Stimulated activated CD4-positive, alpha-beta T cell treated with anti-CD3 and anti-CD28 coated beads, Interleukin-1b, Interleukin-23, amount 100 ng/mL, for 4 hours (primary cell): ENCODE measurements around the gene CUL9.
"Not testable (repeated sequence)": the region's sequence is repeated elsewhere in the genome, so short reads cannot be mapped to it uniquely, and the experiment has no call there.

ENCODE experiments used
- DNase-seq, 2 donors: peaks; one replicate each; pipeline ENCODE4 v3.0.0-alpha.2; 2020; ENCODE audit warnings: low read depth in 2 of 2

The CUL9 gene

DNA sequence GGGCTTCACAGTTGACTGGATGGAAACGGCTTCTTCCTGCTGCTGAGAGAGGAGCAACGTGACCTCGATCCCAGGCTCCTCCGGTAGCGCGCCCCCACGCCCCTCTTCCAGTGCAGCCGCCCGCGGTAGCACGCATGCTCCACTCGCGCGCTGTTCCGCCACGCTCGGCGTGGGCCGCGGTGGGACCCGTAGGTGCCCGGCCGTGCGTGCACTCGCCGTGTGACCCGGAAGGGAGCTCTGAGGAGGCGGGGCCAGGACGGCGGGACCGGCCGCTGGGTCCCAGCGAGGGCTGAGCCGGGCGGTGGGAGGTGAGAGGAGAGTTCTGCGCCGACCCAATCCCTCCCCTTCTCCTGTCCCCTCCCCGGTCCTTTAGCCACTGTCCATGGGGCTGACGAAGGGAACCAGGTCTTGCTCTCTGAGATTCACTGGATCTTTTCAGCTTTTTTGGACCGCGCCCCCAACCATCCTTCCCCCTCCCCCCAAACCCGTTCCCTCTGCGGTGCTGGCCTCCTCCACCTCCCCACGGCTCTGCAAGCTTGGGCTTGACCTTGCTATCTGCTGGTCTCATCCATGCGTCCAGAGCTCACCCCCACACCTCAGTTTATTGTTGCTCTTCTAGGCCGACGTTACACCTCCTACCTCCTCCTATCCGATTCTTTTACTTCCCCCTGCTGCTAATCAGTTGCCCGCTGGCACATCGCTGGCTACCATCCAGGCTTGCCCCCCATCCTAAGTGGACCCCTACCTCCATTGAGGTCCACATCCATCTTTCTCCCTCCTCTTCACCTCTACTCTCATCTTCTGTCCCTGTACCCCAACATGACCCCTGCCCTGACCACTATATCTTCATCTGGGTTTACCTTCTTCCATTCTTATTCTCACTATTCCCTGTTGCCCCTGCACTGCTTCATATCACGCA lies at the start of gene CUL9:
Gene CUL9 (plus strand): TSS at position 255 of the 919 bp plus-strand sequence. CDS start 2,115 bp downstream, outside the sequence.
- DNase-seq = peak; percentile 59 to 76

DNA sequence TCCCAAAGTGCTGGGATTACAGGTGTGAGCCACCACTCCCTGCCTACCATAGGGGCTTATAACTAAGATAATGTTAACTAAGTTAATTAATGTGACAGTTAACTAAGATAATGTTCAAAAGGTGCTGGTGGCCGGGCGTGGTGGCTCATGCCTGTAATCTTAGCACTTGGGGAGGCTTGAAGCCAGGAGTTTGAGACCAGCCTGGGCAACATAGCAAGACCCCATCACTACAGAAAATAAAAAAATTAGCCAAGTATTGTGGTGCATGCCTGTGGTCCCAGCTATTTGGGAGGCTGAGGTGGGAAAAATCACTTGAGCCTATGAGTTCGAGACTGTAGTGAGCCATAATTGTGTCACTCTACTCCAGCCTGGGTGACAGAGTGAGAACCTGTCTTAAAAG lies 43.7 kb upstream of the CUL9 start:
- DNase-seq = no peak

- DNase-seq = not testable (repeated sequence)
Measured at GRCh38 chr6:43139973-43140372, 42.0 kb upstream of the CUL9 start.

GRCh38 chr6:43141644-43142043 lies 40.4 kb upstream of the CUL9 start:
- no peak for DNase-seq

DNA sequence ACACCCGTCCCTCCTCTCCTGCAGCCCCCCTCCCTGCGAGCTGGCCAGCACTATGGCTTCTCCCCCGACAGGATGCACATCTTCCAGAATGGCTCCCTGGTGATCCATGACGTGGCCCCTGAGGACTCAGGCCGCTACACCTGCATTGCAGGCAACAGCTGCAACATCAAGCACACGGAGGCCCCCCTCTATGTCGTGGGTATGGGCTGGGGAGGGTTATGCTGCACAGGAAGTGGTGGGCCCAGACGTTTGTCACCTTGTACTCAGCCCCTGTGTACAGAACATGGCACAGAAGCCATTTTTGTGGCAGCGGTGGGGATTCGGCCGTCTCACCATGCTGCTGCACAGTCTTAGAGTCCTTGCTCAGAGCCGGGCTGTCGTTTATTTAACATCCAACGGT lies 39.9 kb upstream of the CUL9 start:
- no peak for DNase-seq

DNA sequence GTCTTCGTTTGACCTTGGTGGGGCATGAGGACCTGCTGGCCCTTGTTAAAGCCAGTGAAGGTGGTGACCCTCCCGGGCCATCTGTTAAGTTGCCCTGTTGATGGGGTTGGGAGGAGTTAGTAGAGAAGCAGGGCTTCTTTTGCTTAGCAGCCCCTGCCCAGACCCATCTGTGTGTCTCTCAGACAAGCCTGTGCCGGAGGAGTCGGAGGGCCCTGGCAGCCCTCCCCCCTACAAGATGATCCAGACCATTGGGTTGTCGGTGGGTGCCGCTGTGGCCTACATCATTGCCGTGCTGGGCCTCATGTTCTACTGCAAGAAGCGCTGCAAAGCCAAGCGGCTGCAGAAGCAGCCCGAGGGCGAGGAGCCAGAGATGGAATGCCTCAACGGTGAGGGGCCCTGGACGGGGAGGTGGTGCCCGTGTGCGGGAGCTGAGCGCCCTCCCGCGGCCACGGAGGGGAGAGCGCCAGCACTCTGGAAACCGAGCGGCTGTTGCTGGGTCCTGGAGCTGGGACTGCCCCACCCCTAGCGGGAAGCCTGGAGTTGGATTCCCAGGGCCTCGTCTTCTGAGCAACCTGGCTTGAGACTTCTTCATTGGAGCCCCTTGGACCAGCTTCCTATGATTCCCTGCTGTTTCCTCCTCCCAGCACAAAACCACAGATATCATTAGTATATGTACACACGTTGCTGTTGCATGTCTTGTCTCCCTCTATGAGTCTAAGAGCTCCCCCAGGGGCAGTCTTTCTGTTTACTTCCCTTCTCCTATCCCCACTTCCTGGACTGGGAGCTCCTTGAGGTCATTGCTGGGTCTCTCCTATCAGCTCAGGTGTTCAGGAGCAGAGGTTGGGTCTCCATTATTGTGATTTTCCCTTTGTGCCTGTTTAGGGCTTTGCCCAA lies 38.5 kb upstream of the CUL9 start:
- DNase-seq = peak; percentile 64 to 67

DNA sequence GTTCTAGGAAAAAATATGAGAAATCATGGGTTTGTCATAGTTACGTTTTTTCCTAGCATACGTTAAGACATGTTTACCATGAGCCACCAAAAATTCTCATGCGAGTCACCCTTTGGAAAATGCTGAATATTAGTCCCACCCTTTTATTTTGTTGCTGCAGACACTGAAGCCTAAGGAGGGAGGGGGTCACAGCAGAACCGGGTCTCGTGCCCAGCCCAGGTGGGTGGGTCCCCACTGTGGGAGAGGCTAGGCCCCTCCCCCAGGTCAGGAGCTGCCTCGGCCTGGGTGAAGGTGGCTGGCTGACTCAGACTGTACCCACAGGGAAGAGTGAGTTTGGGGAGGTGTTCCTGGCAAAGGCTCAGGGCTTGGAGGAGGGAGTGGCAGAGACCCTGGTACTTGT lies 37.1 kb upstream of the CUL9 start:
- no peak for DNase-seq

DNA sequence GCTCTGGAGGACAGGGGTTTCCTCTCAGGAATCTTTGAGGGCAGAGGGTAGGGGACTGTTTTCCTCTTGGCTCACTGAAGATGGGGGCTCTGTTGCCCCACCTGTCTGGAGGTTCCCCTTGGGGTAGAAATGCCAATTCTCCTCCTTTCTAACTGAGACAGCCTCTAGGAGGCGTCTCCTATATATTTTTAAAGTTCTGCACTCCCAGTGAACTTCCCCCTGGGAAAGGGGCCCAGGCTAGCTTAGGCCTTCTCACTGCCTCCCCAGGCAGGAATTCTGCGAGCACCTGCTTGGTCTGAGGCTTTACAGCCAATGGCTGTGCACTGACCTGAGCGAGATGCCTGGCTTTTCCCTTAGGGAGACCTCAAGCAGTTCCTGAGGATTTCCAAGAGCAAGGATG lies 35.7 kb upstream of the CUL9 start:
- DNase-seq = no peak

GRCh38 chr6:43146709-43147688 lies 35.0 kb upstream of the CUL9 start:
- no peak for DNase-seq

GRCh38 chr6:43147691-43148477 lies 34.1 kb upstream of the CUL9 start:
- no peak for DNase-seq

GRCh38 chr6:43149265-43149664 lies 32.7 kb upstream of the CUL9 start:
- DNase-seq = no peak

- no peak for DNase-seq
Measured at GRCh38 chr6:43150051-43150751, 31.8 kb upstream of the CUL9 start.

DNA sequence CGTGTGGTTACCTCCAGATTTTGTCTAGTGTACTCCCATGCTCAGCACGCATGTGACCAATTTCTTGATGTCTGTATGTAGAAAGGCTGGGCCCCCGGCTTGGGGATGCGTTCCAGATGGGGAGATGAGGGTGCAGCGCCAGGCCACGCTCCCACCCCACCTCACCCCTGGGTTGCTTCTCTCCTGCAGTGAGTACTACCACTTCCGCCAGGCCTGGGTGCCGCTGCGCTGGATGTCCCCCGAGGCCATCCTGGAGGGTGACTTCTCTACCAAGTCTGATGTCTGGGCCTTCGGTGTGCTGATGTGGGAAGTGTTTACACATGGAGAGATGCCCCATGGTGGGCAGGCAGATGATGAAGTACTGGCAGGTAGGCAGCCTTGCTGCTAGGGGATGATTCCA lies 22.4 kb upstream of the CUL9 start:
- no peak for DNase-seq

- no peak for DNase-seq
Measured at GRCh38 chr6:43163899-43164298, 18.1 kb upstream of the CUL9 start.

GRCh38 chr6:43170417-43170930 lies 11.5 kb upstream of the CUL9 start:
- DNase-seq = no peak

DNA sequence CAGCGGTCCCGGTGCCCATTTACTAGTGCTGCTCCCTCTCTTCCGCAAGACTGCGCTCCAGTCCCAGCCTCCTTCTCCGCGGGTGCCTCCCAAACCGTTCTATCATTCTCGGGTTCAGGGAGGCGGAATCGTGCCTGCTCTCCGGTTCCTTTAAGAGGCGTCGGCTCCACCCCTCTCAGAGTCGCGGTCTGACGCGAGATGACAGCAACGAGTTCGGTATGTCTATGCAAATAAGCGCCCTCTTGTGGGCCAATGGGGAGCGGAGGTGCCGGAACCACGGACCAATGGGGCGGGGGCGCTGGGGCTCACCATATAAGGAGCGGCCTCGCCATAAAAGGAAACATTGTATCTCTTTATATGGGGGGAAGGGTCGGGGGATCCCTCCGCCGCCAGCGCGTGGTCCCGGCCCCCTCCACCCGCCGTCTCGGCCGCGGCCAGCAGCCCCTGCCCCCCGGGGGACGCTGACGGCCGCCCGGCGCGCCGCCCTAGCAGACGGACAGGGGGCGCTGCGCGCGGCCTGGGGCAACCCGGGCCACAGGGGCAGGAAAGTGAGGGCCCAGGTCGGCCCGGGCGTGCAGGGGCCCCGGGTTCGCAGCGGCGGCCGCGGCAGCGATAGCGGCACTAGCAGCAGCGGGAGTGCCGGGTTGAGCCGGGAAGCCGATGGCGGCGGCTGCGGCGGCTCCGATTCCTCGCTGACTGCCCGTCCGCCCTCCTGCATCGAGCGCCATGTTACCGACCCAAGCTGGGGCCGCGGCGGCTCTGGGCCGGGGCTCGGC lies 10.9 kb upstream of the CUL9 start, which contains the start of gene SRF:
Gene SRF (plus strand): TSS at position 339 of the 776 bp plus-strand sequence. CDS start 388 bp downstream, at position 727.
- peak; percentile 97 to 98 for DNase-seq

DNA sequence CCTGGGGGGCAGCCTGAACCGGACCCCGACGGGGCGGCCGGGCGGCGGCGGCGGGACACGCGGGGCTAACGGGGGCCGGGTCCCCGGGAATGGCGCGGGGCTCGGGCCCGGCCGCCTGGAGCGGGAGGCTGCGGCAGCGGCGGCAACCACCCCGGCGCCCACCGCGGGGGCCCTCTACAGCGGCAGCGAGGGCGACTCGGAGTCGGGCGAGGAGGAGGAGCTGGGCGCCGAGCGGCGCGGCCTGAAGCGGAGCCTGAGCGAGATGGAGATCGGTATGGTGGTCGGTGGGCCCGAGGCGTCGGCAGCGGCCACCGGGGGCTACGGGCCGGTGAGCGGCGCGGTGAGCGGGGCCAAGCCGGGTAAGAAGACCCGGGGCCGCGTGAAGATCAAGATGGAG lies 10.3 kb upstream of the CUL9 start:
- DNase-seq = peak in 1 of 2 donors; percentile 34

GRCh38 chr6:43172104-43173007 lies 9.6 kb upstream of the CUL9 start:
- peak; percentile 24 to 51 for DNase-seq
